LNCaP clone FGC (cell line): ENCODE results near the gene DOCK8.
"Not testable (repeated sequence)": the region's sequence is repeated elsewhere in the genome, so short reads cannot be mapped to it uniquely, and the experiment has no call there.

Source experiments
- DNase-seq: peaks from one replicate; pipeline ENCODE4 v3.0.0-alpha.2; 2011; ENCODE audit warnings: low read depth
- H3K4me3 ChIP-seq: 2 replicates; pipeline ENCODE4 v1.5.1; 2011; ENCODE audit warnings: mild to moderate bottlenecking, low read depth, low read length, control low read depth
- CTCF ChIP-seq: IDR thresholded peaks from 2 replicates; pipeline ENCODE4 v1.5.1; 2012; ENCODE audit warnings: mild to moderate bottlenecking; ENCODE audit not compliant: control insufficient read depth, insufficient read depth; ENCODE audit errors: extremely low read depth

DOCK8 gene

GRCh38 chr9:405341-405740 is 190.7 kb downstream of the DOCK8 start:
- no peak for TF ChIP-seq CTCF
- DNase-seq, result no peak

GRCh38 chr9:406886-407654 is 192.4 kb downstream of the DOCK8 start:
- TF ChIP-seq CTCF, result no peak
- no peak for DNase-seq
- H3K4me3 ChIP-seq, result no peak overlapping the region

More at GRCh38 chr9:405341-405740, 190.7 kb downstream of the DOCK8 start:
- H3K4me3 ChIP-seq, result no peak overlapping the region

GRCh38 chr9:409655-410054 is 195.0 kb downstream of the DOCK8 start:
- DNase-seq, H3K4me3 ChIP-seq: not testable (repeated sequence)

GRCh38 chr9:414595-414994 is 199.9 kb downstream of the DOCK8 start:
- DNase-seq, result no peak
- no peak overlapping the region for H3K4me3 ChIP-seq
- no peak for TF ChIP-seq CTCF

- no peak overlapping the region for H3K4me3 ChIP-seq
- DNase-seq, result no peak
- no peak for TF ChIP-seq CTCF
These were observed 205.0 kb downstream of the DOCK8 start for GRCh38 chr9:419571-420171.

- no peak overlapping the region for H3K4me3 ChIP-seq
- DNase-seq, result no peak
- no peak for TF ChIP-seq CTCF
These were observed 207.2 kb downstream of the DOCK8 start for GRCh38 chr9:421896-422295.

- no peak for DNase-seq
- H3K4me3 ChIP-seq, result no peak overlapping the region
- TF ChIP-seq CTCF, result no peak
These were observed 211.6 kb downstream of the DOCK8 start for GRCh38 chr9:426264-426663.
